GM10266 (cell line): ENCODE results near the gene NUP205.

ENCODE experiments used
- DNase-seq: peaks from one replicate; pipeline ENCODE4 v3.0.0; 2012; ENCODE audit errors: extremely low spot score
- TF ChIP-seq, protein P1 (sequence below): IDR thresholded peaks from 2 replicates; pipeline ENCODE4 v1.5.1; 2012; ENCODE audit warnings: mild to moderate bottlenecking, low read depth; ENCODE audit not compliant: control insufficient read depth, insufficient read depth; ENCODE audit errors: missing control alignments

The NUP205 gene

DNA sequence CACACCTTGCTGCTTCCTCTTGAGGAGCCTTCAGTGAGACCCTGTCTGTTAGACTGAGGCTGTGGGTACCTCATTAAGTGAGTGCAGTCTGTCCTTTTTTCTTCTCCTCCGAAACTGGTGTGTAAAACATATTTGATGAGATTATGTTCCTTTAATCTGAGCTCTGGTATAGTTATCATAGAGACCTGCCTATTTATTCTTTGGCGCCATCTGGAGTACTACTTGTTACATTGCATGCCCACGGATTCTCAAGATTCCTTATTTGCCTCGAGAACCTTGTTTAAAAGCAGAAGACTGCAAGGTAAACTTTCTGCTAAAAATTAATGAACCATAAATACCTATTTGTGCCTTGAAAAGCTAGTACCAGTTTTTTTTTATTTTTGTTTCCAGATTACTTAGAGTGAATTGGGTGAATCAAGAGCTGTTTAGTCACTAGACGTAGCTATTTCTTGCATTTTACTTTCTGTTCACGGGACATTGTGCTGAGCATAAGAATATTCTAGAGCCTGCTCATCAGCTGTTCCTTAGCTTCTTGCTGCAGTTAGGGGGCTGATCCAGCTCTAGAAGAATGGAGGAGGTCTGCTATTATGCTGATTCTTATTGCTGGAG lies 87.7 kb downstream of the NUP205 start:
- peak; percentile 27 for DNase-seq
- TF ChIP-seq, protein P1, sequence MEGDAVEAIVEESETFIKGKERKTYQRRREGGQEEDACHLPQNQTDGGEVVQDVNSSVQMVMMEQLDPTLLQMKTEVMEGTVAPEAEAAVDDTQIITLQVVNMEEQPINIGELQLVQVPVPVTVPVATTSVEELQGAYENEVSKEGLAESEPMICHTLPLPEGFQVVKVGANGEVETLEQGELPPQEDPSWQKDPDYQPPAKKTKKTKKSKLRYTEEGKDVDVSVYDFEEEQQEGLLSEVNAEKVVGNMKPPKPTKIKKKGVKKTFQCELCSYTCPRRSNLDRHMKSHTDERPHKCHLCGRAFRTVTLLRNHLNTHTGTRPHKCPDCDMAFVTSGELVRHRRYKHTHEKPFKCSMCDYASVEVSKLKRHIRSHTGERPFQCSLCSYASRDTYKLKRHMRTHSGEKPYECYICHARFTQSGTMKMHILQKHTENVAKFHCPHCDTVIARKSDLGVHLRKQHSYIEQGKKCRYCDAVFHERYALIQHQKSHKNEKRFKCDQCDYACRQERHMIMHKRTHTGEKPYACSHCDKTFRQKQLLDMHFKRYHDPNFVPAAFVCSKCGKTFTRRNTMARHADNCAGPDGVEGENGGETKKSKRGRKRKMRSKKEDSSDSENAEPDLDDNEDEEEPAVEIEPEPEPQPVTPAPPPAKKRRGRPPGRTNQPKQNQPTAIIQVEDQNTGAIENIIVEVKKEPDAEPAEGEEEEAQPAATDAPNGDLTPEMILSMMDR, result peak; percentile 63

DNA sequence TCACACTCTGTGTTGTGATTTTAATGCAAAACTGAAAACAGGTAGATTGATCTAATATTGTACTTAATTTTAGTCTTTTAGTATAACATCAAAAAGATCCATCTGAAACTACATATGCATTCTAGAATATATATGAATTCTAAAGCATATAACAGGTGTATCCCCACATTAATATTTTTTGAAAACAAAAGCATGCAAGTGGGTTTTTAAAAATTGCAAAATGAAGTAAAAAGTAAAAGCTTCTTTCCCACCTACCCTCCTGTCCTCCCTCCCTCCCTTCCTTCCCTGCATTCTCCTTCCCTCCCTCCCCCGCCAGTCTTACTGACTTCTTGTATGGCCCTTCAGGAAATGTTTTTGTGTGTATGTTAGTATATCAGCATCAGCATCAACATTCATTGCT lies 90.0 kb downstream of the NUP205 start:
- TF ChIP-seq, protein P1, result no peak
- DNase-seq, result no peak

DNA sequence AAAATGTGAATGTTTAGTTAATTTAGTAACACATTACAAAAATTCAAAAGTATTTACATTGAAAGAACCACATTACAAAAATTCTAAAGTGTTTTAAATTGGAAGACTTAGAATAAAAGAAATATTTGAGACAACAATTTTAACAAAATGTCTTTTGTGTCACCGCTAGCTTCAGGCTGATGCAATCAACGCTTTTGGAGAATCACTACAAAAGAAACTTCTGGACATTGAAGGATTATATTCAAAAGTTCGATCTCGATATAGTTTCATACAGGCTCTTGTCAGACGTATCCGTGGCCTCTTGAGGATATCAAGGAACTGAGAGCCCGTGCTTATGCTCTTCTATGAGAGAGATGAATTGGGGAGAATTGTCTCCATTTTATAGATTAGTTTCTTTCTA lies 90.5 kb downstream of the NUP205 start:
- TF ChIP-seq, protein P1, result no peak
- no peak for DNase-seq

DNA sequence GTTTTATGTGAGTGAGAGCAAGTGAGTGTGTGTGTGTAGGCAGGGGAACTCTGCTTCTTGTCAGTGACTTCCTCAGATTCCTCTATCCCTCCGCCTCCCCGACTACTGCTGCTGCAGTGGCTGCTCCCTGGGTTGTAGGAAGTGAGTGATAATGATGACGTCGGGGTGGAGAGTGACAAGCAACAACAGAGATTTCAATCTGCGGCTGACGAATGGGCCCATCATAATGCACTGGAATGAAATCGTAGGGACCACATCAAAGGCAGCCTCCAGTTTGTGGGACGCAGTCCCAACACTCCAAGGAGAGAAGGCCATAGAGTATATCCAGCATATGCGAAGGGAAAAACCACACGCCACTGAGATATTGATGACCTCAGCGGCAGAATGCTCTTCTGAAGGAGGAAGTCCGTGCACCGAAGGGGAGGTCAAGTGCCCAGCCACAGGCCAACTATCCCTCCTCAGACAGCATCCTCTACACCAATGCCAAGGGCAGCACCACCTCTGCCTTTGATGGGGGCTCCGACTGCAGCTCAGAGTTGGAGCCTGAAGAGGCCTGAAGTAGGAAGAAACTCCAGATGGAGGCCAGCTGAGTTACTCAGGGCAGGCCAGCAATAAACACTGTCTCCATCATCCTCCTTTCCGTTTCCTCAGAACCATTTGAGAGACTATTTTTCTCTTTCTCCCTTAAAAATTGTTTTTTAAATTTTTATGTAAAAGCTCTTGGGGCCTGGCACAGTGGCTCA lies 93.3 kb downstream of the NUP205 start:
- DNase-seq, result no peak

DNA sequence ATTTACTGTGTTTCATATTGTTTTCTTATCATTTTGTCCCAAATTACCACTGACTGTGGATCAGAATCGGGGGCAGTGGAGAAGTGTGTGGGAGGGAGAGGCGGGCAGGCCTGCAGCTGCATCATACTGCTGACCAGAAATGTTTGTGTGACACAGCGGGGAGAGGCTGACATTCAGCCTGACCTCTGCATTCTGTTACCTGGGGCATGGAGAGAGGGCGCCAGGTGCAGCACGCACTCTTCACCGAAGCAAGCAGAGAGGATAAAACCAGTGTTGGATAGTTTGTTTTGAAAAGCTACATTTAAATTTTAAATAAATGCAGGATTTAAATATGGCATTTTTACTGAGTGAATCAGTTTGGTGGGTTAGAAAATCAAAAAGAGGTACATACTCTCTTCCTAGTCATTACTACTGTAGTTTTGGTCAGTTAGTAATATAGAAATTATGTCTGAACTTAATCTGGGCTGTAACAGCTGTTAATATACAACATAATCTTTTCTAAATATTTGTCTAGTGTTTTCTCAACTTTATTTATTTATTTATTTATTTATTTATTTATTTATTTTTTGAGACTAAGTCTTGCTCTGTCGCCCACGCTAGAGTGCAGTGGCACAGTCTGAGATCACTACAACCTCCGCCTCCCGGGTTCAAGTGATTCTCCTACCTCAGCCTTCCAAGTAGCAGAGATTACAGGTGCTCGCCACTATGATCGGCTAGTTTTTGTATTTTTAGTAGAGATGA lies 95.8 kb downstream of the NUP205 start:
- TF ChIP-seq, protein P1, result no peak
- DNase-seq, result no peak

More for the DNA sequence above, 93.3 kb downstream of the NUP205 start:
- TF ChIP-seq, protein P1, result no peak

DNA sequence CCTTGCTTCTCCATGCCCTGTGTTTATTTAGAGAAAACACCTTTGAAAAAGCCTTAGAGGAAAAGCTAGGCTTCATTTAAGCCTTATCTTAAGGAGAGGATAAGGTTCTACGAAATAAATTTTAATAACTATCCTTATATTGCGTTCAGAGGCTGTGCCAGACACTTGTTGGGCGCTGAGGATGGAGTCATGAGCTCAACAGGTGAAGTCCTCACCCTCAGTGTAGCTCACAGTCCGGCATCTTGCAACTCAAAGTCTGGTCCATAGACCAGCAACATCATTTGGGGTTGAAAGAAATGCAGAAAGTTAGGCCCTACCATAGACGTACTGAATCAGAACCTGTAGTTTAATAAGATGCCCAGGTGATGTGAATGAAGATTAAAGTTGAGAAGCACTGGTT lies 100.8 kb downstream of the NUP205 start:
- TF ChIP-seq, protein P1, result no peak
- DNase-seq, result no peak

DNA sequence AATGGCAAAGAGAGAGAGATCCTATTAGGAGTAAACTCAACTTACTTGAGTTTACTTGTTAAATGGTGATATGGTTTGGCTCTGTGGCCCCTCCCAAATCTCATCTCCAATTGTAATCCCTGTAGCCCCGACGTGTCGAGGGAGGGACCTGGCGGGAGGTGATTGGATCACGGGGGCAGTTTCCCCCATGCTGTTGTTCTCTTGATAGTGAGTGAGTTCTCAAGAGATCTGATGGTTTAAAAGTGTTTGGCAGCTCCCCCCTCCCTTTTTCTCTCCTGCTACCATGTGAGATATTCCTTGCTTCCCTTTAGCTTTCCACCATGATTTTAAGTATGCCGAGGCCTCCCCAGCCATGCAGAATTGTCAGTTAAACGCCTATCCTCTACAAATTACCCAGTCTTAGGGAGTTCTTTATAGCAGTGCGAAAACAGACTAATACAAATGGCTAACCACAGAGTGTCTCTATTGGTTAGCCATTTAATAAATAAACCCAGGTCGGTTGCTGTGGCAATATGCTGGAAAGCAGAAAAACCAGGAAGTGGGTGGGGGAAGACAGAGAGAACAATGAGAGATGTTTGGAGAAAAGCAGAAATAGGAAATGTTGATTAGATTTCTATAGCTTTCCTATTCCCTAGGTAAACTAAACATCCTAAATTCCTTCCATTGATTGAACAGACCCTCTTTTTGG lies 101.6 kb downstream of the NUP205 start:
- no peak for DNase-seq

More for the DNA sequence above, 101.6 kb downstream of the NUP205 start:
- TF ChIP-seq, protein P1, result no peak
